Prostate gland (tissue), 2 donors: ENCODE measurements around the gene USP15.

Experiments
- CTCF ChIP-seq, 4 experiments: fragments of 200-600 bp in 2 of 4; fragments of 450-650 bp in 2 of 4; sonication (generic) in 2 of 4; IDR thresholded peaks; 1 replicate in 3 of 4; 2 replicates in 1 of 4; pipeline ENCODE4 v1.5.1; 2016 to 2019; ENCODE audit warnings: antibody characterized with exemption in 4 of 4, mild to moderate bottlenecking in 2 of 4, moderate library complexity in 2 of 4
- POLR2A ChIP-seq: fragments of 450-650 bp; IDR thresholded peaks from one replicate; pipeline ENCODE4 v1.6.1; 2016; ENCODE audit warnings: antibody characterized with exemption, mild to moderate bottlenecking

GRCh38 chr12:62313727-62314380 is 53.6 kb downstream of the USP15 start:
- TF ChIP-seq CTCF (IDR thresholded peaks at IDR 0.05) (no peak), POLR2A (no peak)
